HEK293T (cell line): Measurements from ENCODE around the gene RABGAP1L.

Source experiments
- ARNT ChIP-seq: fragments of 450-650 bp; IDR thresholded peaks from 2 replicates; pipeline ENCODE4 v1.6.1; 2017; ENCODE audit warnings: mild to moderate bottlenecking
- CTBP1 ChIP-seq: fragments of 450-650 bp; IDR thresholded peaks from 2 replicates; pipeline ENCODE4 v1.6.1; 2016; ENCODE audit warnings: borderline replicate concordance
- ELF4 ChIP-seq: fragments of 450-650 bp; IDR thresholded peaks from 2 replicates; pipeline ENCODE4 v1.6.1; 2017; ENCODE audit warnings: antibody characterized with exemption
- FOXA1 ChIP-seq: fragments of 450-650 bp; IDR thresholded peaks from 2 replicates; pipeline ENCODE4 v1.6.1; 2016; ENCODE audit warnings: mild to moderate bottlenecking
- FOXK2 ChIP-seq: fragments of 450-650 bp; IDR thresholded peaks from 2 replicates; pipeline ENCODE4 v1.6.1; 2016; ENCODE audit warnings: mild to moderate bottlenecking
- FOXM1 ChIP-seq: fragments of 450-650 bp; IDR thresholded peaks from 2 replicates; pipeline ENCODE4 v1.6.1; 2017; ENCODE audit warnings: mild to moderate bottlenecking, borderline replicate concordance
- HDGF ChIP-seq: fragments of 450-650 bp; IDR thresholded peaks from 2 replicates; pipeline ENCODE4 v1.6.1; 2017; ENCODE audit warnings: antibody characterized with exemption, borderline replicate concordance
- LEF1 ChIP-seq: fragments of 450-650 bp; IDR thresholded peaks from 2 replicates; pipeline ENCODE4 v1.6.1; 2017; ENCODE audit warnings: mild to moderate bottlenecking, borderline replicate concordance
- SP1 ChIP-seq: fragments of 450-650 bp; IDR thresholded peaks from 2 replicates; pipeline ENCODE4 v1.6.1; 2017
- SUZ12 ChIP-seq: fragments of 450-650 bp; IDR thresholded peaks from 2 replicates; pipeline ENCODE4 v1.6.1; 2016; ENCODE audit warnings: mild to moderate bottlenecking
- ZNF384 ChIP-seq: fragments of 450-650 bp; IDR thresholded peaks from 2 replicates; pipeline ENCODE4 v1.6.1; 2016

DNA sequence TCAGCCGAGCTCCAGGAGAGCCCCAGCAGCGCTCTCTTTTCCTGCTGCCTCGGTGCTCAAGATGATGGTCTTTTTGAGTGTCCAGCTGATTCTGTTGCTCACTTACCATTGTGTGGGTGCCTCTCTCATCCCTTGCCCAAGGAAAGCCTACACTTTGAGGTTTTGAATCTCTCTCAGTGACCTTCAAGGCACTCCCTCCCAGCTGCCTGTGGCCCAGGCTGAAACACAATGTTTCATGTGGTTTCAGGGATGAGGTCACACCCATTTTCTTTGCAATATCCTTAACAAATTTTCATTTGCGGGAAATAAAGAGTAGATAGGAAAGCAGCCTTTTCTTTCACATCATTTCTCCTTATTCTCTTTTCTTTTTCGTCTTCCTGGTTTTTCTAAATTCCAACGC lies 876.5 kb downstream of the RABGAP1L start:
- TF ChIP-seq FOXK2 = no peak
- no peak for TF ChIP-seq ZNF384
- no peak for TF ChIP-seq ELF4
- no peak for TF ChIP-seq FOXM1
- no peak for TF ChIP-seq SP1
- no peak for TF ChIP-seq FOXA1
- no peak for TF ChIP-seq LEF1
- TF ChIP-seq SUZ12 = no peak
- no peak for TF ChIP-seq HDGF
- TF ChIP-seq CTBP1 = no peak
- TF ChIP-seq ARNT = no peak
